Measurements from ENCODE around the gene IRAK2.

IRAK2 gene

GRCh38 chr3:10226293-10226692, 61.6 kb downstream of the IRAK2 start:
- no peak for DNase-seq

- DNase-seq, result peak; percentile 15
Observed at GRCh38 chr3:10228248-10228950, 63.7 kb downstream of the IRAK2 start.

- no peak for DNase-seq
Observed at GRCh38 chr3:10229576-10229975, 64.9 kb downstream of the IRAK2 start.

DNA sequence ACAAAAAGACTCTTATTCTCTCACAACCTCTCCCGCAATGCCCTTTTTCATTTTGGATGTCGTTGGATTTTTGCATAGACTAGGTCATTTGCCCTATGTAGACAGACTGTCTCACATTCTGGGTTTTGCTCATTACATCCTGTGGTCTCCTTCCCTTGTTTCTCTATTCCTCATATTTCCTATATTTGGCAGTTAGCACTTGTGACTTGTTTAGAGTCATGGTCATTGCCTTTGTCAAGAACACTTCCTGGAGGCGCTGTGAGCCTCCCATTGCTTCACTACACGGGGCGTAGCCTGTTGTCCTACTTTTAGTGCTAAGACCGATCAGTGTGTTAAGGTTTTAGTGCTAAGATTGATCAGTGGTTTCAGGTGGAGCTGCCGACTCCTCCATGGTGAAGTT, 67.4 kb downstream of the IRAK2 start:
- no peak for DNase-seq

DNA sequence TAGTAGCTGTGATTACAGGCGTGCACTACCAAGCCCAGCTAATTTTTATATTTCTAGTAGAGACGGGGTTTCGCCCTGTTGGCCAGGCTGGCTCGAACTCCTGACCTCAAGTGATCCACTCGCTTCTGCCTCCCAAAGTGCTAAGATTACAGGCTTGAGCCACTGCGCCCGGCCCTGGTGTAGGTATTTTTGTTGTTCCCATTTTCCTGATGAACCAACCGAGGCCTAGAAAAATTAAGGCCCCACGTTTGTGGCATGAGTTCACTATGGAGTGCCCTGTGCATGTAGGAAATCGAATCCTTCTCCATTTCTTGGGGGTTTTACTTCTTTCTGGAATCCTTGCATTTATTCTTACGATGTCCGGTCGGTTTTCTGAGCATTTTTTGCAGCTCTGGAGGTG, 69.3 kb downstream of the IRAK2 start:
- DNase-seq, result no peak

DNA sequence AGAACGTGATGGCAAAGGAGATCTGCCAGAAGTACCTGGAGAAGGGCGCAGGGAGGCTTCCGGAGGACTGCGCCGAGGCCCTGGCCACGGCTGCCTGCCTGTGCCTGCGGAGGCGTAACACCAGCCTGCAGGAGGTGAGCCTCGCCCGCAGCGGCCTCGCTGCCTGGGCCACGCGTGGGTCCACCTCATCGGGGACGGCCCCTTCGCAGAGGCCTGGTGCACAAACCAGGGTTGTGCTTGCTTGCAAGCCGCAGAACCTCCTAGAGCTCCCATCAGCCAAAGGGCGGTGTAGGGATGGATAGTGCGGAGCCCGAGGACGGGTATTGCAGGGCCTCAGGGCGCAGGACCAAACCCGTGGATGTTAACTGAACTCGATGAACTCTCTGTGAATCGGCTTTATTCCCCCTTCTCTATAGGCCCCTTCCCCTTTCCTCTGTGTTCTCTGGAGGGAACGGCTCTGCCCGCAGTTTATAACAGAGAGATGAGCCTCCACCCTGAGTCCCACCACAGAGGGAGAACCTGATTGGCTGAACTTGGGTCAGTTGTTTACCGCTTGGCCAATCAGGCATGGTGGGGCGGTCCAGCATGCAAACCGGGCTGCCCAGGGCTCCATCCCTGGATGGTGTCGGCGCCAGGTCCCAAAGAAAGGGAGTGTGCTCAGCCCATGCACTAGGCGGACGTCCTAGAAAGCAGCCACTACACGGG, 70.0 kb downstream of the IRAK2 start:
- DNase-seq, result no peak

DNA sequence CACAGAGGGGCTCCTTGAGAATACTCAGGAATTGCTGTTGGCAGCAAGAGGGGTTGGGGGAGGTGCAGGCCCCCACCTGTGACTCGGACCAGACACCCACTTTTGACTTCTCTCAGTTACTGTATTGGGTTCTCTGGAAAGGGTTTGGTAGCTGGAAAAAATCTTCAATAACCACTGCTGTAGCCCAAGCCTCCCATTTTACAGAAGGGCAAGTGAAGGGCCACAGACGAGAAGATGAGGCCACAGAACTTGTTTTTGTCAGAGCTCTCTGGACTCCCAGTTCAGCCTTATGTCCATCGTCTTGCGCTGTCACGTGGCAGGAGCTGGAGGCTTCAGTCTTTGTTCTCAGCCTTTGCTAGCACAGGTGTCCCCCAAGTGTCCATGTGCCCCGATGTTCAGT, 70.8 kb downstream of the IRAK2 start:
- no peak for DNase-seq

DNA sequence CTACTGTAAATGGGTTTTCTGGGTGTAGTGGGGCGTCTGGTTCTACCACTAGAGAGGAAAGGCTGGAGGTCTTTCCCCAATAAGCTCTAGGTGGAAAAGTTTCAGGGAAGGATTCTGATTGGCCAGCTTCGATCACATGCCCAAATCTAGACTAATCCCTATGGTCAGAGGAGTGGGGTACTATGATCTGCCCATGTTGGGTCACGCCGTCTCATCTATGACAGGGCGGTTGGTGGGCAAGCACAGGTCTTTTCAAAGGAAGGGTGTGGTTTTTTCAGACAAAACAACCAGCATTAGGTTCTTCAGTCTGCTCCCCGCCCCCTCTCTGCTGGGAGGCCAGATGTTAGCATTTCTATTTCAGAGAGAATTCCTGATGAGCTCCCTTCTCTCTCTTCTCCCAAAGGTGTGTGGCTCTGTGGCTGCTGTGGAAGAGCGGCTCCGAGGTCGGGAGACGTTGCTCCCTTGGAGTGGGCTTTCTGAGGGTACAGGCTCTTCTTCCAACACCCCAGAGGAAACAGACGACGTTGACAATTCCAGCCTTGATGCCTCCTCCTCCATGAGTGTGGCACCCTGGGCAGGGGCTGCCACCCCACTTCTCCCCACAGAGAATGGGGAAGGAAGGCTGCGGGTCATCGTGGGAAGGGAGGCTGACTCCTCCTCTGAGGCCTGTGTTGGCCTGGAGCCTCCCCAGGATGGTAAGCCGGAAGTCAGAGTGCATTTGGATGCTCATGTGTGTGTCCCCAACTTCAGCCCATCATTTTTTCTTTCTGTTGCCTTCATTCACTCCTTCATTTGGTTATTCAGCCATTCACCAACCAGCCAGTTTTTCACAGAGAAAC, 73.8 kb downstream of the IRAK2 start:
- peak; percentile 47 for DNase-seq

GRCh38 chr3:10240799-10241198, 76.1 kb downstream of the IRAK2 start:
- DNase-seq, result no peak

DNA sequence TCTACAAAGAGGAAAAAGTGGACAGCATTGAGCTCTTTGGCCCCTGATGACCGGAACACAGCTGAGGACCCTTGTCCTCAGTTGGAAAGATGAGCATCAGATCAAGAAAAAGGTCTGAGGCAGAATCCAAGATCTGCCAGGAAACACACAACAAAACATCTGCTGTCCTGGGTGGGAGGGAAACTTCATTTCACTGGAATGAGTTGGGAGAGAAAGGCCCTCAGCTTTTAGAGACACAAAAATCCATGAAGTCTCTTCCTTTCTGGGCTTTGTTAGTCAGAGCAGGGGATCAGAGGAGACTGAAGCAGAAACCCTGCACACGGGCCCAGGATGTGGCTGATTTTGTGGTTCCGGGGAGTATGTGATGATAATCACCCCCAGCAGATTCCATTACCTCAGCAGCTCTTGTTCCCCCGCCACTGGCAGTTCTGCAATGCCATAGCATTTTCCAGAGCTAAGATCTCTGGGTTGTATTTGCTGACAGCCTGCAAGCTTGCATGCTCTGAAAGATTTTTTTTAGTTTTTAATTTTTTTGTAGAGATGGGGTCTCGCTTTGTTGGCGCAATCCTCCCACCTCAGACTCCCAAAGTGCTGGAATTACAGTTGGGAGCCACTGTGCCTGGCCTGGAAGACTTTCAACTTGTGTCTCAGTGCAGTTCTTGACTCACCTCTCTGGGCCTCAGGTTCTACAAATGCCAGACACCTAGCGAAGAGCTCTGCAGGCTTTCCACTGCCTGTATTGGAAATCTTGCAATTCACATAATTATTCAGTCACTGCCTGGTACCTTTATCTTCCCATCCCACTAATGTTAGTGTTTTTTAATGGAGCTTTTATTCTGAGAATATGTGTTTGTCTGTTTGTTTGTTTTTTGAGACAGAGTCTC, 77.7 kb downstream of the IRAK2 start:
- DNase-seq, result peak; percentile 82

- DNase-seq, result no peak
Observed at GRCh38 chr3:10244009-10244408, 79.3 kb downstream of the IRAK2 start.

DNA sequence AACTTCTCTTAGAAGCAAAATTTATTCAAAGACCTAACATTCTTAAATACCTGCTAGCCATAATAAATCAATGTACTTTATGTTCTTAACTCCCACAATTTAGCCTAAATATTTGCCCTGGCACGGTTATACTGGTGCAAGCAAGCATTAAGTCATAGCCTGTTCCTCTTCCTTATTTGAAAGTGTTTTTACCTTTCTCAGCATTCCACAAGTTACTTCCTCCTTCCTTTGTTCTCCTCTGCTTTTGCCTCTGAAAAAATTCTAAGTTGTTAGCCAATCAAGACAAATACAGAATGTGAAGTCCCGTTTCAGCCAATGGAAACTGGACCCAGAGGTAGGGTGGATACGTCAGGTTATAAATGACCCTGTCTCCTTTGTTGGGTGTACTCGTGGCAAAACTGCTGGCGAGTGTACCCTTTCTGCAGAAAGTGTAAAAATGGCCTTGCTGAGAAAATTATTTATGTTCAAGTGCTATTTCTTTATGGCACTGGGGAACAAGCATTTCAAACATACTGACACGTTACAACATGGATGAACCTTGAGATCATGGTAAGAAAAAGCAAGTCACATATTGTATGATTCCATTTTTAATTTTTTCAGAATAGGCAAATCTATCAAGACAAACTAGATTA, 80.5 kb downstream of the IRAK2 start:
- DNase-seq, result no peak

GRCh38 chr3:10247679-10248183, 83.0 kb downstream of the IRAK2 start:
- DNase-seq, result no peak

- DNase-seq, result peak; percentile 98
Observed at GRCh38 chr3:10248184-10248983, 83.7 kb downstream of the IRAK2 start, which contains the start of gene TATDN2. Gene TATDN2 (plus strand): TSS chr3:10248459. CDS start chr3:10249201, 742 bp downstream.

- DNase-seq, result peak; percentile 42
Observed at GRCh38 chr3:10248984-10249748, 84.4 kb downstream of the IRAK2 start.

DNA sequence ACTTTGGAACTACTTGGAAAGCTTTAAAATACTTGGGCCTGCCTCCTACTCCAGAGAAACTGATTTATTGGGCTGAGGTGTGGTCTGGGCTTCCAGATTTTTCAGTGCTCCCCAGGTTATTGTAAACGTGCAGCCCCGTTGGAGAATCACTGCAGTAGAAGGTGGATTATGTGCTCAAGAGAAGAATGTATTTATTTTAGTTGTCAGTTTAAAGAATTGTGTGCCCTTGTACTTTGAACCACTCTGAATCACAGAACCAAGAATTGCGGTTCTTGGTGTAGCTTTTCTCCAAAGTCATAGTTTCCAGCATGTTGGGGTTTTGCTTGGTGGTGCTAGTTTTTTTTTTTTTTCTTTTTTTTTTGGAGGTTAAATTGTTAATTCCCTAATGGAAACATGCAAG, 85.1 kb downstream of the IRAK2 start:
- DNase-seq, result no peak

- no peak for DNase-seq
Observed at GRCh38 chr3:10251006-10251405, 86.3 kb downstream of the IRAK2 start.

DNA sequence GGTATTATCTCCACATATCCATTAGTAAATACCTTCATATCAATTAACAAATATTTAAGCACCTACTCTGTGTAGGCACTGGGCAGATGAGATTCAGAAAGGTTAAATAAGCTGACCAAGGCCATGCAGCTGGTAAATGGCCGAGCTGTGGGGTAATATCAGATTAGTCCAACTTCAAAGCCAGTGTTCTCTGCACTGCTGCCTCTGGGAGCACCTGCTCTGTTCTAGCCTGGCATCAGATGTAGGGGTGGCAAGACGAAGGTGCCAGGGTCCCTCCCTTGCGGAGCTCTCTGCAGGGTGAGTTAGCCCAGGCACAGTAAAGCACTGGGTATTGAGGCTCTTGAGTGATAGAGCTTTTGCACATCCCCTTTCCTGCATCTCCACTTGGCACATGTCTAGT, 89.0 kb downstream of the IRAK2 start:
- DNase-seq, result no peak

GRCh38 chr3:10255835-10256234, 91.1 kb downstream of the IRAK2 start:
- no peak for DNase-seq

DNA sequence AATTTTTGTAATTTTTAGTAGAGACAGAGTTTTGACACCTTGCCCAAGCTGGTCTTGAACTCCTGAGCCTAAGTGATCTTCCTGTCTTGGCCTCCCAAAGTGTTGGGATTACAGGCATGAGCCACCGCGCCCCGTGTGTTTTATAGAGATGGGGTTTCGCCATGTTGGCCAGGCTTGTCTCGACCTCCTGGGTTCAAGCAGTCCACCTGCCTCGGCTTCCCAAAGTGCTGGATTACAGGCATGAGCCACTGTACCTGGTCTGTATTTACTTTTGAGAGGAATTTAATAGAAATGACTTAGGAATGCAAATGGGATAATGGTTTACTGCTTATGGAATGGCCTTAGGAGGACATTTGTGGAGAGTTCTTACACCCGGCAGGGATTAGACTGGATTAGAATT, 94.3 kb downstream of the IRAK2 start:
- no peak for DNase-seq

Measured in CD4-positive, alpha-beta T cell treated with Interleukin-6 for 4 hours (primary cell).